Fibroblast of lung (primary cell): ENCODE results near the gene PRR13. TPM values are rescaled to one million over a fixed set of nuclear protein-coding genes. Genes with fewer than 3 reads are reported as not detected.
A peak's percentile ranks its signal among the peaks of the same experiment; 100 is the strongest.

Experiments
- DNase-seq, 2 donors: peaks; one replicate each; pipeline versions ENCODE4 v3.0.0 to v3.0.0-alpha.2; 2010; ENCODE audit warnings: low read depth in 2 of 2
- H2AFZ ChIP-seq: 2 replicates; pipeline ENCODE4 v1.5.1; 2012; ENCODE audit warnings: low read length, control low read depth, inconsistent platforms
- H3K27ac ChIP-seq: 2 replicates; pipeline ENCODE4 v1.5.1; 2011; ENCODE audit warnings: low read length, control low read depth; ENCODE audit not compliant: insufficient read depth
- H3K27me3 ChIP-seq: 2 replicates; pipeline ENCODE4 v1.5.1; 2011; ENCODE audit warnings: mild to moderate bottlenecking, low read length; ENCODE audit not compliant: control insufficient read depth, insufficient read depth
- H3K36me3 ChIP-seq: 2 replicates; pipeline ENCODE4 v1.5.1; 2011; ENCODE audit warnings: low read length; ENCODE audit not compliant: control insufficient read depth, insufficient read depth
- H3K4me1 ChIP-seq: 2 replicates; pipeline ENCODE4 v1.5.1; 2011; ENCODE audit warnings: low read length; ENCODE audit not compliant: control insufficient read depth, insufficient read depth; ENCODE audit errors: extremely low read depth
- H3K4me2 ChIP-seq: 2 replicates; pipeline ENCODE4 v1.5.1; 2011; ENCODE audit warnings: low read length, control low read depth; ENCODE audit not compliant: insufficient read depth; ENCODE audit errors: extremely low read depth
- H3K4me3 ChIP-seq, 4 experiments: fragments of 200-600 bp in 1 of 4; sonication (generic) in 1 of 4; replicated peaks in 1 of 4; 2 replicates each; pipeline ENCODE4 v1.5.1; 2011 to 2016; ENCODE audit warnings: low read length in 4 of 4, low read depth in 3 of 4, mild to moderate bottlenecking in 3 of 4, control low read depth in 2 of 4, inconsistent platforms in 1 of 4, mixed read lengths in 1 of 4; ENCODE audit not compliant: insufficient read depth in 1 of 4; ENCODE audit errors: control extremely low read depth in 1 of 4
- H3K79me2 ChIP-seq: 2 replicates; pipeline ENCODE4 v1.5.1; 2012; ENCODE audit warnings: mild to moderate bottlenecking, low read length, inconsistent platforms; ENCODE audit not compliant: control insufficient read depth, insufficient read depth
- H3K9ac ChIP-seq: 2 replicates; pipeline ENCODE4 v1.5.1; 2011; ENCODE audit warnings: mild to moderate bottlenecking, low read length, control low read depth; ENCODE audit not compliant: insufficient read depth
- H3K9me3 ChIP-seq: 2 replicates; pipeline ENCODE4 v1.5.1; 2012; ENCODE audit warnings: low read depth, low read length; ENCODE audit not compliant: control insufficient read depth, insufficient read depth
- H4K20me1 ChIP-seq: 2 replicates; pipeline ENCODE4 v1.5.1; 2011; ENCODE audit warnings: low read length; ENCODE audit not compliant: control insufficient read depth, insufficient read depth; ENCODE audit errors: extremely low read depth
- EZH2 ChIP-seq: IDR thresholded peaks from 2 replicates; pipeline ENCODE4 v1.5.1; 2012; ENCODE audit warnings: low read length, control low read depth, mild to moderate bottlenecking; ENCODE audit errors: missing control alignments
- polyA plus RNA-seq, 2 donors: library from polyadenylated mRNA; depleted of rRNA in 1 of 2; stranded (reverse) in 1 of 2; unstranded in 1 of 2; fragments of >200 nt; gene quantifications; 2 replicates each; pipeline ENCODE4 v1.2.1, GENCODE V29; 2011 to 2012; ENCODE audit warnings: missing spikeins in 1 of 2
- total RNA-seq: library from RNA; depleted of rRNA; stranded (reverse); fragments of >200 nt; gene quantifications from 2 replicates; pipeline ENCODE4 v1.2.1, GENCODE V29; 2014
- TF ChIP-seq, protein P1 (sequence below), 2 donors: IDR thresholded peaks in 1 of 2; conservative IDR thresholded peaks in 1 of 2; 1 replicate in 1 of 2; 2 replicates in 1 of 2; pipeline ENCODE4 v1.5.1; 2011 to 2012; ENCODE audit warnings: low read length in 2 of 2, control low read depth in 1 of 2, inconsistent platforms in 1 of 2, low read depth in 1 of 2, mild to moderate bottlenecking in 1 of 2

Gene PRR13
- total and polyA plus RNA-seq, 2 donors (not counting 1 experiment from before 2014, with no cell fraction given), result 48.1 to 114 TPM

DNA sequence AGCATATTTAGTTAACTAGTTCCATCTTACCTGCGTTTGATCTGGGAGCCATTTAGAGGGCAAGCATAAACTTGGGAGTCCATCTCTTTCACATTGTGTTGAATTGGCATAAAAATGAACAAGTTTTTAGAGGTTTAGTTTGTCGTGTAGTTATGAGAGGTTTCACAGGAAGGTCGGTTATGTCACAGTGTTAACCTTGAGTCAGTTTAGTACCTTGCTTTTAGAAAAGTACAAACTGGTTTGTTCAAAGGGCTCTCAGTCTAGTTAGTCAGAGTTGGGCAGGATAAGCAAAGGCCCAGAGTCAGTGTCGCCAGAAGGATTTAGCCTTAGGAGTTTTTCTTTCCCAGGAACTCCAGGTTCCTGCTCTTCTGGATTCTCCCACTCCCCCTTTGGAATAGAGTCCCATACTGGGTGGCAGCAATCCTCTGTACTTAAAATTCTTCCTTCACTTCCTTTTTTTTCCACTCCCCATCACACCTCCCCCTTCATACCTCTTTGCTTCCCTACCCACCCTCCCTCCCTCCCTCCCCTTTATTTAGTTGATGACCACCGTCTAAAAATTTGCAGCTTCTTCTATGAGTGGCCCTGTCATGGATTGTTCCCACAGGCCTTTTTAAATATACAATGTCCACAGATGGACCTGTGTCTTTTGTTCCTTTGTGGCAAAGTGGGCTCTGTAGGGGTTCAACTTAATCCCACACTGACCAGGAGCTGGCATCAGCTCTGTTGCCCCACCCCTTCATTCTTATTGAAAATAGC is 22.4 kb downstream of the PRR13 start:
- Histone ChIP-seq H3K4me1 (peaks cover 4% of the 10 kb centered on the region), H4K20me1 (no peaks in the 10 kb centered on the region), H3K9ac (no peak overlapping the region), H3K4me3 (no peak overlapping the region), H2AFZ (no peak overlapping the region), H3K79me2 (peaks cover 84% of the 10 kb centered on the region), H3K27me3 (no peaks in the 10 kb centered on the region), H3K36me3 (peaks cover 46% of the 10 kb centered on the region), H3K4me2 (no peak overlapping the region), H3K9me3 (no peaks in the 10 kb centered on the region), H3K27ac (no peak overlapping the region)
- no peak for TF ChIP-seq EZH2
- TF ChIP-seq, protein P1, sequence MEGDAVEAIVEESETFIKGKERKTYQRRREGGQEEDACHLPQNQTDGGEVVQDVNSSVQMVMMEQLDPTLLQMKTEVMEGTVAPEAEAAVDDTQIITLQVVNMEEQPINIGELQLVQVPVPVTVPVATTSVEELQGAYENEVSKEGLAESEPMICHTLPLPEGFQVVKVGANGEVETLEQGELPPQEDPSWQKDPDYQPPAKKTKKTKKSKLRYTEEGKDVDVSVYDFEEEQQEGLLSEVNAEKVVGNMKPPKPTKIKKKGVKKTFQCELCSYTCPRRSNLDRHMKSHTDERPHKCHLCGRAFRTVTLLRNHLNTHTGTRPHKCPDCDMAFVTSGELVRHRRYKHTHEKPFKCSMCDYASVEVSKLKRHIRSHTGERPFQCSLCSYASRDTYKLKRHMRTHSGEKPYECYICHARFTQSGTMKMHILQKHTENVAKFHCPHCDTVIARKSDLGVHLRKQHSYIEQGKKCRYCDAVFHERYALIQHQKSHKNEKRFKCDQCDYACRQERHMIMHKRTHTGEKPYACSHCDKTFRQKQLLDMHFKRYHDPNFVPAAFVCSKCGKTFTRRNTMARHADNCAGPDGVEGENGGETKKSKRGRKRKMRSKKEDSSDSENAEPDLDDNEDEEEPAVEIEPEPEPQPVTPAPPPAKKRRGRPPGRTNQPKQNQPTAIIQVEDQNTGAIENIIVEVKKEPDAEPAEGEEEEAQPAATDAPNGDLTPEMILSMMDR (conservative IDR thresholded peaks at IDR 0.05 in 1 of 2, IDR thresholded peaks at IDR 0.05 in 1 of 2; ENCODE audit: low read depth in 1 of 2, low read length in 2 of 2), result no peak
- DNase-seq, result no peak

DNA sequence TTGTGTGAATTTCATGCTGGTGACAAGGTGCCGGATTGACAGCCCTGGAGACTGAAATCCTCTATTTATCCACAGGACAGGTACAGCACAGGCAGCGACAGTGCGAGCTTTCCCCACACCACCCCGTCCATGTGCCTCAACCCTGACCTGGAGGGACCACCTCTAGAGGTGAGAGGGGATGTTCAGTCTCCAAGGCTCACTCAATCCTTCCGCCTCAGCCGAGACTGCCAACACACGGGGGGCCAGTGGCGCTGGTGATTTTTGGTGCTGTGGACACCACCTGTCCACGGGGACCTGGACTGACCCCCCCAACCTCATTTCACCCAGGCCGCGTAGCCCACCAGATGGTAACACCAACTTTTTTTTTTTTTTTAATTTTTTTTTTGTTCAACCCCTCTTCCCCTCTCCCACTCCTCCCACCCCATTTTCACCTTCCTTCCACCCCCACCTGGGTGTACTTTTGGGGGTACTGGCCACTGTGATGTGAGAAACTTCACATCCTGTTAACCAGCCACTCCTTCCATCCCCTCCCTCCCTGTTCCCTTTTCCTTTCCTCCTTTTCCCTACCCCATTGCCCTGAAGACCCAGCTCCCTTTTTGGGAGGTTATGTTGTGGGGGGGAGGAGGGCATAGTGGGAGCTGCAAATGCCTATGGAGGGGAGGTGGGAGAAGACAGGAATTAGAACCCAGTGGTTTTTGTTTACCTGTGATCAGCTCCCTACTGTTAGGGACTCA is 23.3 kb downstream of the PRR13 start:
- H3K9me3 ChIP-seq, result no peaks in the 10 kb centered on the region
- TF ChIP-seq EZH2, result no peak
- TF ChIP-seq, protein P1 (conservative IDR thresholded peaks at IDR 0.05 in 1 of 2, IDR thresholded peaks at IDR 0.05 in 1 of 2; ENCODE audit: low read depth in 1 of 2, low read length in 2 of 2), result no peak
- no peaks in the 10 kb centered on the region for H3K27me3 ChIP-seq
- DNase-seq, result no peak
- peaks cover 42% of the 10 kb centered on the region for H3K36me3 ChIP-seq
- H3K4me3 ChIP-seq, result no peak overlapping the region
- no peak overlapping the region for H3K27ac ChIP-seq
- no peaks in the 10 kb centered on the region for H4K20me1 ChIP-seq
- peaks cover 78% of the 10 kb centered on the region for H3K79me2 ChIP-seq
- peaks cover 4% of the 10 kb centered on the region for H3K4me1 ChIP-seq
- no peak overlapping the region for H3K4me2 ChIP-seq
- no peak overlapping the region for H3K9ac ChIP-seq
- H2AFZ ChIP-seq, result no peak overlapping the region

DNA sequence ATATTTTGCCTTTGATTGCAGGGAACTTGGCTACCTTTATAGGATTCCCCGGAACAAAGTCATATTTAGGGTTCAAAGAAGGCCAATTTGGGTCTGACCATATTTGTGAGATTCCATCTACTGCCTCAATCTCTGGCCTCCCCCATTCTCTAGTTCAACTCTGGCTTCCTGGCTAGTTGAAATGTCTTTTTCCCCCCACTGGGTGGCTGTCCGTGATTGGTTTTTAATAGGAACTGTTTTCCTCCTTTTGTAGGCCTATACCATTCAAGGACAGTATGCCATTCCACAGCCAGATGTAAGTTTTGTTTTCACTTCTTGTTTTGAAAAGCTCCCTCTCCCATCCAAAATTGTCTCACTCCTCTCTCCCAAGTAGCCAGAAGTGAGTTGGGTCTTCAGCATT is 24.1 kb downstream of the PRR13 start:
- Histone ChIP-seq H3K4me3 (no peak overlapping the region), H3K27ac (peak overlapping the region; percentile 5), H3K27me3 (no peaks in the 10 kb centered on the region), H4K20me1 (no peaks in the 10 kb centered on the region), H3K79me2 (peaks cover 77% of the 10 kb centered on the region), H3K4me1 (peaks cover 2% of the 10 kb centered on the region), H3K9me3 (no peaks in the 10 kb centered on the region), H3K4me2 (no peak overlapping the region), H3K9ac (no peak overlapping the region), H2AFZ (no peak overlapping the region), H3K36me3 (peaks cover 42% of the 10 kb centered on the region)
- DNase-seq, result no peak
- TF ChIP-seq EZH2, result no peak
- TF ChIP-seq, protein P1 (conservative IDR thresholded peaks at IDR 0.05 in 1 of 2, IDR thresholded peaks at IDR 0.05 in 1 of 2; ENCODE audit: low read depth in 1 of 2, low read length in 2 of 2), result peak in 1 of 2 donors; percentile 9
